AG09309 (cell line): ENCODE measurements around the gene RAET1L.
"Not testable (repeated sequence)": the region's sequence is repeated elsewhere in the genome, so short reads cannot be mapped to it uniquely, and the experiment has no call there.

Experiments
- DNase-seq: peaks from one replicate; pipeline ENCODE4 v3.0.0-alpha.2; 2010; ENCODE audit warnings: low read depth
- H3K4me3 ChIP-seq: 2 replicates; pipeline ENCODE4 v1.5.1; 2011; ENCODE audit warnings: mild to moderate bottlenecking, low read depth, low read length, moderate library complexity; ENCODE audit not compliant: control insufficient read depth
- CTCF ChIP-seq: IDR thresholded peaks from 2 replicates; pipeline ENCODE4 v1.5.1; 2011; ENCODE audit warnings: mild to moderate bottlenecking, low read depth, low read length, inconsistent platforms; ENCODE audit not compliant: insufficient read depth, control insufficient read depth; ENCODE audit errors: missing control alignments

The RAET1L gene

GRCh38 chr6:149979293-149979692 is 46.0 kb downstream of the RAET1L start:
- TF ChIP-seq CTCF: no peak

GRCh38 chr6:149978610-149979009 is 46.7 kb downstream of the RAET1L start:
- H3K4me3 ChIP-seq: no peak overlapping the region
- DNase-seq: no peak
- no peak for TF ChIP-seq CTCF

More at GRCh38 chr6:149979293-149979692, 46.0 kb downstream of the RAET1L start:
- DNase-seq: no peak
- no peak overlapping the region for H3K4me3 ChIP-seq

- TF ChIP-seq CTCF: no peak
- no peak overlapping the region for H3K4me3 ChIP-seq
- no peak for DNase-seq
Measured at GRCh38 chr6:149977221-149977620, 48.1 kb downstream of the RAET1L start.

GRCh38 chr6:149975400-149975799 is 49.9 kb downstream of the RAET1L start:
- no peak overlapping the region for H3K4me3 ChIP-seq
- TF ChIP-seq CTCF: no peak
- no peak for DNase-seq

GRCh38 chr6:149974825-149975224 is 50.5 kb downstream of the RAET1L start:
- no peak for DNase-seq
- TF ChIP-seq CTCF: no peak
- H3K4me3 ChIP-seq: no peak overlapping the region

- H3K4me3 ChIP-seq, DNase-seq: not testable (repeated sequence)
Measured at GRCh38 chr6:149974394-149974793, 50.9 kb downstream of the RAET1L start.

- H3K4me3 ChIP-seq: no peak overlapping the region
- no peak for DNase-seq
- no peak for TF ChIP-seq CTCF
Measured at GRCh38 chr6:149969635-149970034, 55.7 kb downstream of the RAET1L start.

- not testable (repeated sequence) for DNase-seq, H3K4me3 ChIP-seq
Measured at GRCh38 chr6:149968909-149969308, 56.4 kb downstream of the RAET1L start.
